Measurements from ENCODE around the gene OTOP1.
"Not testable (repeated sequence)": the region's sequence is repeated elsewhere in the genome, so short reads cannot be mapped to it uniquely, and the experiment has no call there.

OTOP1 gene

GRCh38 chr4:4200624-4201023, 26.1 kb downstream of the OTOP1 start:
- no peak for ATAC-seq
- TF ChIP-seq CSRNP3 (CRISPR knock-in tag; IDR thresholded peaks at IDR 0.05) (no peak), ARNTL (CRISPR knock-in tag; IDR thresholded peaks at IDR 0.05; ENCODE audit: borderline replicate concordance, low read depth) (no peak)

DNA sequence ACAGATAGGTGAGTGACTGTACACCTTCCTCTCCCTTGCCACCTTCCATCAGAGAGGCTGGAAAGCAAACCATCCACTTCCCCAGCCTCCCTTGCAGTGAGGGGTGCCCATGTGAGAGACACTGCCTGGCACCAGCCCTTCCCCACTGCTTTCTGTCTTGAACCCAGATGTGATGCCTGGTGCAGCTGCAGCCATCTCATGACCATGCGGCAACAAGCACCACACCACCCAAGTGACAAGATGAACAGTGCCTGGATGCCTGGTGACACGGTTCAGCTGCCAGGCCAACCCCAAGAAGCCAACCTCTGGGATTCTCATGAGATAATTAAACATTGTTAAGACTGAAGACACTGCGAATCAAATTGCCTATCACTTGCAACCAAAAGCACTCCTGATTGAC, 31.4 kb downstream of the OTOP1 start:
- ATAC-seq, result no peak
- no peak for TF ChIP-seq ESRRG (CRISPR knock-in tag; IDR thresholded peaks at IDR 0.05)
- no peak for TF ChIP-seq ZC3H10 (CRISPR knock-in tag; IDR thresholded peaks at IDR 0.05)
- no peak for TF ChIP-seq CREB5 (CRISPR knock-in tag; IDR thresholded peaks at IDR 0.05; ENCODE audit: low read depth)
- TF ChIP-seq TCF4 (CRISPR knock-in tag; IDR thresholded peaks at IDR 0.05; ENCODE audit: borderline replicate concordance), result no peak
- no peak for TF ChIP-seq PPARA (CRISPR knock-in tag; IDR thresholded peaks at IDR 0.05; ENCODE audit: borderline replicate concordance)

- ATAC-seq, result not testable (repeated sequence)
Observed at GRCh38 chr4:4188557-4188956, 38.2 kb downstream of the OTOP1 start.

DNA sequence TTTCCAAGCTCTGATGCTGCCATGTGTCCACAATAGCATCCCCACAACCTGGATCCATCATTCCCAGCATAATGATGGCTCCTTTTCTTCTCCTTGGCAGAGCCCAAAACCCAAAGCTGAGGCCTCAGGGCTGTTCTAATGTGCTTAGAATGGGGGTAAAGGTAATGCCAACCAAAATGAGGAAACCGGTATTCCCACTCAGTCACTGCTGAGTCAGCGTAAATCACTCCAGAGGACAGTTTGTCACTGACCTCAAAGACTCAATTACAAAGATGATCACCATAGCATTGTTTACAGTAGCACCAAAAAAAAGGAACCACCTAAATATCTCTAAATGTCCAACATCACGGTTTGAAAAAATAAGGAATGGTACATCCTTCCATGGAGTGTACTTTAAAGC, 41.2 kb downstream of the OTOP1 start:
- ATAC-seq, result no peak
- TF ChIP-seq ISL1 (CRISPR knock-in tag; IDR thresholded peaks at IDR 0.05), result no peak

DNA sequence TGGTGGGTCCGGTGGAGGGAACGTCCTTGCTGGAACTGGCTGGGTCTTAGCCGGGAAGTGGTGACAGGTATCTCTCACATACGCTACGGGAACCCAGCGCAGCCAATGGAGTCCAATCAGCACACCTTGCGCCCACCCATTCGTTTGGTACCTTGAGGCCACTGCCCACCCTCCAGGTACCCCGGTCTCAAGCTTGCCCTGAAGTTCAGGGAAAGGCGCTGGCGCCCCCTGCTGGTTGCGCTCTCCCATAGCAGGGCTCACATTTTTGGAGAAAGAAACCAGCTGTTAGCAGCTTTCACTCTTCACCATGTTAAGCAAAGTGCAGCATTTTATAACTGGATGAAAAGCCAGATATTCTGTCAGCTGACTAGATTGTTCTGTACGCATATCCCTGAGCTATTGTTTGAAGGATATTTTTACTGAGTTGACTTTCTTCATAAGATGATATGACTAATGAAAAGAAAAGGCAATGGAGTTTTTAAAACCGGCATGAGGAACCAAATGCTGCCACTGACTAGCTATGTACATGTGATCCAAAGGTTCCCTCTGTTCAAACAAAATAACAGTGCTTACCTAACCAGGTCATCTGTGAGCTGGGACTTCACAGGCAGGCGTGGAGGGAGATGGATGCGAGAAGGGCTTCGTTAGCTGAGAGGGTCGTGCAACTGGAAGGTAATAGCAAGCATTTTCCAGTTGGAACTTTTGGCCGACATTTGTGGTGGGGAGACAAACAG, 43.7 kb downstream of the OTOP1 start:
- ATAC-seq, result no peak
- TF ChIP-seq ARNTL (CRISPR knock-in tag; IDR thresholded peaks at IDR 0.05; ENCODE audit: borderline replicate concordance, low read depth) (no peak), RARB (CRISPR knock-in tag; IDR thresholded peaks at IDR 0.05) (no peak), OSR1 (CRISPR knock-in tag; IDR thresholded peaks at IDR 0.05) (no peak), CREB5 (CRISPR knock-in tag; IDR thresholded peaks at IDR 0.05; ENCODE audit: low read depth) (no peak)

DNA sequence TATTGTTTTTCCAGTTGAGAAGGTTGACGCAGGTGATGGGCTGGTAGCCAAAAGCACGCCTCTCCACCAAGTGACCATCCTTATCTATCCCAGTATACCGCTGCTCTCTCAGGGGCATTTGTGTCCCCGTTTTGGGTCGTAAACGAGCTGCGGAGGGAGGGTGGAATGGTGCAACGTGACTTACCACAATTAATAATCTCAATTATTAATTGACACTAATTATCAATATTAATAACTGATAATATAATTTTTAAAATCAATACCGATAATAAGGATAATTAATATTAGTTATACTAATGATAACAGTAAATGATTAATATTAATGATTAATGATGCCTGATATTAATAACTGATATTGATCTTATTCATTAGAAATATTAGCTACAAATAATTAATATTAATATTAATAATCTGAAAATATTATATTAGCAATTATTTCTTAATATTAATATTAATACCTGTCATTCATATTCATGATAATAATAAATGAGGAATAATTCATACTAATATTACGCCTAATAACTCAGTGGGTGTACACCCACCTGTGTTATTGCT, 56.1 kb downstream of the OTOP1 start:
- ATAC-seq, result no peak
- TF ChIP-seq TOX (CRISPR knock-in tag; IDR thresholded peaks at IDR 0.05; ENCODE audit: borderline replicate concordance), result no peak
- TF ChIP-seq GLIS3 (CRISPR knock-in tag; IDR thresholded peaks at IDR 0.05), result no peak
- no peak for TF ChIP-seq ZNF565 (CRISPR knock-in tag; conservative IDR thresholded peaks at IDR 0.05; ENCODE audit: low read depth)
- no peak for TF ChIP-seq PPARA (CRISPR knock-in tag; IDR thresholded peaks at IDR 0.05; ENCODE audit: borderline replicate concordance)
- TF ChIP-seq POU6F1 (CRISPR knock-in tag; IDR thresholded peaks at IDR 0.05; ENCODE audit: borderline replicate concordance, low read depth), result no peak
- no peak for TF ChIP-seq CREB5 (CRISPR knock-in tag; IDR thresholded peaks at IDR 0.05; ENCODE audit: low read depth)
- no peak for TF ChIP-seq BACH2 (CRISPR knock-in tag; IDR thresholded peaks at IDR 0.05; ENCODE audit: borderline replicate concordance)
- TF ChIP-seq ZNF8 (CRISPR knock-in tag; IDR thresholded peaks at IDR 0.05), result no peak

DNA sequence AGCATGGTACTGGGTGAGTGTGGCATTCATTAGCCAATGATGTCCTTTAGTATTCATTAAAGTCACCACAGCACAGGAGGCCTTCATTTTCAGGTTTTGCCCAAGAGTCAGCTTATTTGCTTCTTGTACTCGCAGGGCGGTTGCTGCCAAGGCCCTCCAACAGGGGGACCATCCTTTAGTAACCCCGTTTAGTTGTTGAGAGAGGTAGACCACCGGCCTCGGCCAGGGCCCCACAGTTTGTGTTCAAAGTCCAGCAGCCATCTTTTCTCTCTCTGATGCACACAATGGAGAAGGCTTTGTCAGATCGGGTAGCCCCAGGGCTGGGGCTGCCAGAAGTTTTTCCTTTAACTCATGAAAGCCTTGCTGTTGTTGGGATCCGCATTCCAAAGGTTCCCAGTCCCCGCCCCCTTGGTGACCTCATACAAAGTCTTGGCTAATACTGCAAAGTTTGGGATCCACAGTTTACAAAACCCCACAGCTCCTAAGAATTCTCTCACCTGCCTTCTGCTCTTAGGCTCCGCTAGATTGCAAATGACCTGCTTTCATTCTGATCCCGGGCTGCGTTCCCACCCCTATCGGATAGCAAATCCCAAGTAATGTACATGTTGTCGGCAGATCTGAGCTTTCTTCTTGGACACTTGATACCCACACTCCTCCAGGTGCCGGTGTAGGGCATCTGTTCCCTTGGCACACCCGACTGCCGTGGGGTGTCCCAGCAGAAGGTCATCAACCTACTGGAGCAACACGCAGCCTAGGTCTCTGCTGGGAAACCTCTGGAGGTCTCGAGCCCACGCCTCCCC, 58.5 kb downstream of the OTOP1 start:
- ATAC-seq, result not testable (repeated sequence)

GRCh38 chr4:4166986-4167385, 59.7 kb downstream of the OTOP1 start:
- not testable (repeated sequence) for ATAC-seq

DNA sequence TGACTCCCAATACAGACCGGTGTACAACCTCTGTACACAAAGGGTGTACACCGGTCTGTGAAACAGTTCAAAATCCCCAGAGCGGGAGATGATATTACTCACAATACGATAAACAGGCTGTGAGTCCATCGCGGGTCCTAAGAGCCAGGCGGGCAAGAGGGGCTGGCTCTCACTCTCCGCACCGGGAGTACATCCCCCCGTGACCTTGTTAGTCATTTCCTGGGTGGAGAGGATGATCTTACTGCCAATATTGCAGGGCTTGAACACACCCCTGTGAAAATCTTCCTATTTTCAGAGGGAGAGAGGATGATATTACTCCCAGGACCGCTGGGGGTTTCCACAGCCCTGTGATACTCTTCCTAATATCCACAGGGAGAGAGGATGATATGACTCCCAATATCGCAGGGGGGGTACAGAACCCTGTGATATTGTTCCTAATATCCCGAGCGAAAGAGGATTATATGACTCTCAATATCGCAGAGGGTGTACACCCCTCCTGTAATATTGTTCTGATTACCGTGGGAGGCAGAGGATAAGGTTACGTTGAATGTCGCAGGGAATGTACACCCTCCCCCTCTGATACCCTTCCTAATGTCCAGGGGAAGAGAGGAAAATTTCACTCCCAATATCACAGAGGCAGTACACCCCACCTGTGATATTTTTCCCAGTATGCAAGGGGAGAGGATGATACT, 60.9 kb downstream of the OTOP1 start:
- ATAC-seq, result not testable (repeated sequence)

DNA sequence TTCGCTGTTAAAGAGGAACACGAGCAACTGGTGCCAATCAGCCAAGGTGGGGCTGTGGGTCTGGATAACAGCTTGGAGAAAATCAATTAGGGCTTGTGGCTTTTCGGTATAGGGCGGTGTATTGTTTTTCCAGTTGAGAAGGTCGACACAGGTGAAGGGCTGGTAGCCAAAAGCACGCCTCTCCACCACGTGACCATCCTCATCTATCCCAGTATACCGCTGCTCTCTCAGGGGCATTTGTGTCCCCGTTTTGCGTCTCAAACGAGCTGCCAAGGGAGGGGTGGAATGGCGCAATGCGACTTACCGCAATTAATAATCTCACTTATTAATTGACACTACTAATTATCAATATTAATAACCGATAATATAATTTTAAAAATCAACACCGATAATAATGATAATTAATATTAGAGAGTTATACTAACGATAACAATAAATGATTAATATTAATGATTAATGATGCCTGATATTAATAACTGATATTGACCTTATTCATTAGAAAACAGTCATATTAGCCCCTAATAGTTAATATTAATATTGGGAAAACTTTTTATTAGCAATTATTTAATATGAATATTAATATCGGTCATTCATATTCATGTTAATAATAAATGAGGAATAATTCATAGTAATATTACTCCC, 62.1 kb downstream of the OTOP1 start:
- ATAC-seq, result not testable (repeated sequence)
